PFSK-1 (cell line): Measurements from ENCODE around the gene OLIG2.

Source experiments
- FOXP2 ChIP-seq: optimal IDR thresholded peaks from 2 replicates; pipeline ENCODE3; 2011; ENCODE audit warnings: borderline replicate concordance, control low read depth, inconsistent platforms; ENCODE audit not compliant: insufficient read depth; ENCODE audit errors: extremely low read length, extremely low read depth
- POLR2AphosphoS5 ChIP-seq: IDR thresholded peaks from 2 replicates; pipeline ENCODE4 v1.6.1; 2012; ENCODE audit warnings: low read depth, mild to moderate bottlenecking, control low read depth, low read length, moderate library complexity
- REST ChIP-seq, 2 experiments: IDR thresholded peaks; 2 replicates each; pipeline versions ENCODE4 v1.6.1 to v1.8.0; 2011 to 2012; ENCODE audit warnings: low read depth in 2 of 2, low read length in 2 of 2, control low read depth in 1 of 2, inconsistent platforms in 1 of 2, mild to moderate bottlenecking in 1 of 2, moderate library complexity in 1 of 2; ENCODE audit not compliant: insufficient read depth in 1 of 2
- SIN3A ChIP-seq: IDR thresholded peaks from 2 replicates; pipeline ENCODE4 v1.6.1; 2012; ENCODE audit warnings: mild to moderate bottlenecking, low read length, moderate library complexity, borderline replicate concordance; ENCODE audit not compliant: insufficient read depth
- TAF1 ChIP-seq: IDR thresholded peaks from 2 replicates; pipeline ENCODE4 v1.6.1; 2012; ENCODE audit warnings: low read length, control low read depth, borderline replicate concordance; ENCODE audit not compliant: insufficient read depth

The OLIG2 gene

GRCh38 chr21:33036430-33037162 lies 10.9 kb downstream of the OLIG2 start:
- no peak for TF ChIP-seq POLR2AphosphoS5
- TF ChIP-seq FOXP2 = no peak
- TF ChIP-seq SIN3A = no peak

- no peak for TF ChIP-seq REST (IDR thresholded peaks at IDR 0.05; ENCODE audit: insufficient read depth in 1 of 2, low read depth in 2 of 2, low read length in 2 of 2)
- no peak for TF ChIP-seq FOXP2
Measured at GRCh38 chr21:33037501-33037900, 11.8 kb downstream of the OLIG2 start.

GRCh38 chr21:33039536-33039935 lies 13.8 kb downstream of the OLIG2 start:
- TF ChIP-seq SIN3A = no peak
- no peak for TF ChIP-seq FOXP2
- TF ChIP-seq POLR2AphosphoS5 = no peak
- no peak for TF ChIP-seq REST (IDR thresholded peaks at IDR 0.05; ENCODE audit: insufficient read depth in 1 of 2, low read depth in 2 of 2, low read length in 2 of 2)
- no peak for TF ChIP-seq TAF1

GRCh38 chr21:33040215-33040614 lies 14.5 kb downstream of the OLIG2 start:
- no peak for TF ChIP-seq REST (IDR thresholded peaks at IDR 0.05; ENCODE audit: insufficient read depth in 1 of 2, low read depth in 2 of 2, low read length in 2 of 2)
- no peak for TF ChIP-seq FOXP2
- TF ChIP-seq POLR2AphosphoS5 = no peak
- no peak for TF ChIP-seq SIN3A
- TF ChIP-seq TAF1 = no peak

- no peak for TF ChIP-seq TAF1
- TF ChIP-seq SIN3A = no peak
Measured at GRCh38 chr21:33041981-33042380, 16.2 kb downstream of the OLIG2 start.

GRCh38 chr21:33042812-33043211 lies 17.1 kb downstream of the OLIG2 start:
- TF ChIP-seq SIN3A (no peak), FOXP2 (no peak), REST (IDR thresholded peaks at IDR 0.05; ENCODE audit: insufficient read depth in 1 of 2, low read depth in 2 of 2, low read length in 2 of 2) (no peak), TAF1 (no peak), POLR2AphosphoS5 (no peak)
